HG03378 (cell line): ENCODE data around the gene CBFA2T3.

Source experiments
- ATAC-seq: cut with Tn5 transposase; IDR thresholded peaks from one replicate; pipeline ENCODE4 v1.9.1; 2021; ENCODE audit warnings: mild to moderate bottlenecking, moderate library complexity; ENCODE audit not compliant: unreplicated experiment

CBFA2T3 gene

GRCh38 chr16:88977812-88978607 is 1.0 kb upstream of the CBFA2T3 start:
- no peak for ATAC-seq

GRCh38 chr16:88976366-88977017 is 515 bp downstream of the CBFA2T3 start:
- ATAC-seq = no peak

GRCh38 chr16:88975511-88976061 is 1.4 kb downstream of the CBFA2T3 start:
- ATAC-seq = no peak

- no peak for ATAC-seq
Observed at GRCh38 chr16:88974916-88975215, 2.1 kb downstream of the CBFA2T3 start.

GRCh38 chr16:88974080-88974915 is 2.7 kb downstream of the CBFA2T3 start:
- ATAC-seq = no peak

GRCh38 chr16:88973415-88974050 is 3.5 kb downstream of the CBFA2T3 start:
- ATAC-seq = no peak

- no peak for ATAC-seq
Observed at GRCh38 chr16:88973007-88973410, 4.0 kb downstream of the CBFA2T3 start.

GRCh38 chr16:88972349-88972748 is 4.7 kb downstream of the CBFA2T3 start:
- no peak for ATAC-seq

- no peak for ATAC-seq
Observed at GRCh38 chr16:88971371-88972097, 5.5 kb downstream of the CBFA2T3 start.

- no peak for ATAC-seq
Observed at GRCh38 chr16:88970539-88971065, 6.4 kb downstream of the CBFA2T3 start.

- no peak for ATAC-seq
Observed at GRCh38 chr16:88970050-88970449, 7.0 kb downstream of the CBFA2T3 start.

GRCh38 chr16:88969361-88969831 is 7.6 kb downstream of the CBFA2T3 start:
- ATAC-seq = no peak

GRCh38 chr16:88968589-88969280 is 8.3 kb downstream of the CBFA2T3 start:
- ATAC-seq = peak; percentile 3

GRCh38 chr16:88967830-88968588 is 9.0 kb downstream of the CBFA2T3 start:
- ATAC-seq = peak; percentile 39

GRCh38 chr16:88966986-88967829 is 9.8 kb downstream of the CBFA2T3 start:
- ATAC-seq = no peak

GRCh38 chr16:88965826-88966480 is 11.1 kb downstream of the CBFA2T3 start:
- no peak for ATAC-seq

- ATAC-seq = no peak
Observed at GRCh38 chr16:88965411-88965810, 11.6 kb downstream of the CBFA2T3 start.
